Measurements from ENCODE around the gene NUDC. TPM values are rescaled to one million over a fixed set of nuclear protein-coding genes. Genes with fewer than 3 reads are reported as not detected.

Gene NUDC
- total and polyA plus RNA-seq, 10 of the 15 experiments (the other 5 are each of a cell fraction or from before 2014, with no cell fraction given) = 5.5 to 227 (median 67.4) TPM

- ATAC-seq = no peak; the same call in 2 of the 3 replicates
- intact Hi-C loops (cut with micrococcal nuclease; ENCODE audit: unreplicated experiment) = no loop called here
- H3K4me1 ChIP-seq (ENCODE audit: control insufficient read depth, insufficient read depth, low read length) = peaks cover 5% of the 10 kb centered on the region
- in situ Hi-C loops (cut with MboI) = no loop called here
- BruUV-seq (replicated peaks) = no TSS peak
- peak overlapping the region; percentile 92; the same call in 1 of the 2 replicates for H3K4me2 ChIP-seq (ENCODE audit: control insufficient read depth, insufficient read depth)
- FAIRE-seq = no peak
- ChIA-PET POLR2A (interaction anchor here (0.6 to 0.9 kb wide), 2 partner anchors 199 to 270 kb away, joined by 3 to 4 read pairs; no protein-coding TSS in a partner anchor), RAD21 (ENCODE audit: unreplicated experiment) (interaction anchor here (0.9 kb wide), 1 partner anchor 106 kb away, joined by 3 read pairs; no protein-coding TSS in a partner anchor), SMC1A (ENCODE audit: uncharacterized antibody, unreplicated experiment) (no interaction called here), CTCF (interaction anchor here (4.0 to 7.0 kb wide), 2 partner anchors 14 to 102 kb away, joined by 31 to 99 read pairs; no protein-coding TSS in a partner anchor)
- peaks cover 2 to 13% of the 10 kb centered on the region in 2 experiments for H3K27me3 ChIP-seq (replicated peaks in 1 of 2; ENCODE audit: control insufficient read depth in 2 of 2, insufficient read depth in 2 of 2, low read length in 1 of 2)
- H4K20me1 ChIP-seq (ENCODE audit: control insufficient read depth, insufficient read depth) = no peaks in the 10 kb centered on the region; the same call in 1 of the 2 replicates
- peak overlapping the region; percentile 58; the same call in 1 of the 2 replicates for H3K4me3 ChIP-seq
- no peak overlapping the region for H3K27ac ChIP-seq (ENCODE audit: control insufficient read depth, insufficient read depth)
- H3K9ac ChIP-seq (ENCODE audit: control insufficient read depth, insufficient read depth, low read length) = no peak overlapping the region
- DNase-seq (ENCODE audit: low read depth, low spot score) = no peak
- TF ChIP-seq DPF2 (IDR thresholded peaks at IDR 0.05) = 0 out of 2 replicates have a peak, but pooled peaks have one; percentile 10
- TF ChIP-seq HDAC6 (IDR thresholded peaks at IDR 0.05; ENCODE audit: unreplicated experiment) = peak; percentile 6
- TF ChIP-seq LARP7 (IDR thresholded peaks at IDR 0.05) = 0 out of 2 replicates have a peak, but pooled peaks have one; percentile 60
- TF ChIP-seq GATAD2B (conservative IDR thresholded peaks at IDR 0.05; ENCODE audit: low read depth) = 0 out of 2 replicates have a peak, but pooled peaks have one; percentile 31
- 0 out of 3 replicates have a peak, but pooled peaks of 1 of the 2 experiments have one; percentile 32 for TF ChIP-seq EGR1 (IDR thresholded peaks at IDR 0.05; ENCODE audit: borderline replicate concordance in 1 of 2, low read depth in 2 of 2, low read length in 2 of 2)
- TF ChIP-seq POLR2AphosphoS2 (IDR thresholded peaks at IDR 0.05; ENCODE audit: low read depth, low read length) = no peak
- TF ChIP-seq, protein P1, sequence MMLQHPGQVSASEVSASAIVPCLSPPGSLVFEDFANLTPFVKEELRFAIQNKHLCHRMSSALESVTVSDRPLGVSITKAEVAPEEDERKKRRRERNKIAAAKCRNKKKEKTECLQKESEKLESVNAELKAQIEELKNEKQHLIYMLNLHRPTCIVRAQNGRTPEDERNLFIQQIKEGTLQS (IDR thresholded peaks at IDR 0.05; ENCODE audit: borderline replicate concordance, extremely low read depth, low read depth, low read length) = no peak
- TF ChIP-seq NR2F1 (conservative IDR thresholded peaks at IDR 0.05) = 0 out of 2 replicates have a peak, but pooled peaks have one; percentile 8
- WGBS (ENCODE audit: insufficient coverage, insufficient replicate concordance, low lambda C conversion rate, missing lambda C conversion rate) = 8% methylated on average over 36 of the region's 97 CpGs
- H3K9me3 ChIP-seq (replicated peaks; ENCODE audit: control insufficient read depth, insufficient read depth, low read length) = no peaks in the 10 kb centered on the region
- H2AFZ ChIP-seq (ENCODE audit: control insufficient read depth, low read depth, low read length) = peak overlapping the region; percentile 19
- no peaks in the 10 kb centered on the region for H3K36me3 ChIP-seq (ENCODE audit: control insufficient read depth in 2 of 2, insufficient read depth in 2 of 2, low read length in 1 of 2)
- no peaks in the 10 kb centered on the region for H3K79me2 ChIP-seq (ENCODE audit: control insufficient read depth, insufficient read depth, low read length)
Measured at GRCh38 chr1:26994020-26994786, 72.7 kb downstream of the NUDC start.

Measured in GM12878 (cell line).